Smooth muscle cell (in vitro differentiated cells): ENCODE results near the gene CTTNBP2NL. TPM values are rescaled to one million over a fixed set of nuclear protein-coding genes. Genes with fewer than 3 reads are reported as not detected.
A peak's percentile ranks its signal among the peaks of the same experiment; 100 is the strongest.

ENCODE experiments used
- DNase-seq: peaks from one replicate; lab custom pipeline; 2025; ENCODE audit not compliant: unreplicated experiment; lab: John Stamatoyannopoulos, UW
- H2AFZ ChIP-seq: fragments of 200-600 bp; sonication (generic); 2 replicates; pipeline ENCODE4 v1.6.0; 2016; ENCODE audit warnings: antibody characterized with exemption, low read depth, mild to moderate bottlenecking
- H3F3A ChIP-seq: fragments of 200-600 bp; sonication (generic); 2 replicates; pipeline ENCODE4 v1.6.0; 2017; ENCODE audit warnings: antibody characterized with exemption, low read depth
- H3K27ac ChIP-seq: fragments of 200-600 bp; sonication (generic); 2 replicates; pipeline ENCODE4 v1.5.1; 2016; ENCODE audit warnings: low read depth, mild to moderate bottlenecking
- H3K27me3 ChIP-seq: fragments of 200-600 bp; sonication (generic); 2 replicates; pipeline ENCODE4 v1.6.1; 2016; ENCODE audit warnings: low read depth, mild to moderate bottlenecking
- H3K36me3 ChIP-seq: fragments of 200-600 bp; sonication (generic); 2 replicates; pipeline ENCODE4 v1.5.1; 2016; ENCODE audit warnings: low read depth
- H3K4me1 ChIP-seq: fragments of 200-600 bp; sonication (generic); 2 replicates; pipeline ENCODE4 v1.5.1; 2016; ENCODE audit warnings: low read depth
- H3K4me2 ChIP-seq: fragments of 200-600 bp; sonication (generic); 2 replicates; pipeline ENCODE4 v1.6.0; 2016; ENCODE audit warnings: mild to moderate bottlenecking
- H3K4me3 ChIP-seq: fragments of 200-600 bp; sonication (generic); 2 replicates; pipeline ENCODE4 v1.5.1; 2016; ENCODE audit warnings: mild to moderate bottlenecking
- H3K79me2 ChIP-seq: fragments of 200-600 bp; sonication (generic); 2 replicates; pipeline ENCODE4 v1.6.0; 2016; ENCODE audit warnings: low read depth, mild to moderate bottlenecking
- H3K9ac ChIP-seq: fragments of 200-600 bp; sonication (generic); 2 replicates; pipeline ENCODE4 v1.6.0; 2016; ENCODE audit warnings: low read depth
- H3K9me3 ChIP-seq: fragments of 200-600 bp; sonication (generic); replicated peaks from 2 replicates; pipeline ENCODE4 v1.5.1; 2016; ENCODE audit warnings: low read depth
- H4K20me1 ChIP-seq: fragments of 200-600 bp; sonication (generic); 2 replicates; pipeline ENCODE4 v1.6.0; 2016; ENCODE audit warnings: low read depth
- WGBS: methylation state at CpG from one replicate; pipeline ENCODE4 v1.1.7; 2016; ENCODE audit warnings: low lambda C conversion rate; 5-methylcytosine and 5-hydroxymethylcytosine counted together
- polyA plus RNA-seq: library from polyadenylated mRNA; unstranded; fragments of >200 nt; fragmentation: Nextera tagmentation; extraction: Ambion mirVana; gene quantifications from 2 replicates; pipeline ENCODE4 v1.2.1, GENCODE V29; 2016
- total RNA-seq: library from RNA; depleted of rRNA; stranded (reverse); fragments of >200 nt; gene quantifications from 2 replicates; pipeline ENCODE4 v1.2.3, GENCODE V29; 2014
- TF ChIP-seq, protein P1 (sequence below): fragments of 200-600 bp; sonication (generic); IDR thresholded peaks from 2 replicates; pipeline ENCODE4 v1.5.1; 2017; ENCODE audit warnings: borderline replicate concordance, mild to moderate bottlenecking, antibody characterized with exemption; ENCODE audit not compliant: insufficient read depth, poor library complexity, severe bottlenecking

The CTTNBP2NL gene
- total and polyA plus RNA-seq, 2 experiments from 2014 or later: 10.4 to 19.7 TPM

DNA sequence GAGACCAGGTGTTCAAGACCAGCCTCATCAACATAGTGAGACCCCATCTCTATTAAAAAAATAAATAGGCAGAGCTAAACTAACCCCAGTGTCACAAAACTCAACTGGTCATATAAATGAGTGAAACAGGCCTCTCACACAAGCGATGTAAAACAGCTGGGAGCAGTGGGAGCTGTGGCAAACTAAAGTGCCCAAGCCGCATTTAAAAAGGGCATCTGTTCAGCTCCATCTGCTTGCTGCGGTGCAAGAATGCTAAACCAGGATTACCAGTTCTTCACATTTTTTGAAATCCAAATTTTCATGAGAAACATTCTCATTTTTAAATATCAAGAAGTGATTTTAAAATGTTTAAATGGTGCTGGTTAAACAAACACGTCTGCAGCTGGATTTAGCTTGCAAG is 62.7 kb downstream of the CTTNBP2NL start:
- no peak for DNase-seq
- Histone ChIP-seq H2AFZ (no peak overlapping the region), H4K20me1 (peaks cover 13% of the 10 kb centered on the region), H3K4me1 (peaks cover 6% of the 10 kb centered on the region), H3K4me3 (no peak overlapping the region), H3K79me2 (no peaks in the 10 kb centered on the region), H3K27ac (no peak overlapping the region), H3K4me2 (no peak overlapping the region), H3K36me3 (peaks cover 16% of the 10 kb centered on the region), H3F3A (peaks cover 18% of the 10 kb centered on the region), H3K27me3 (no peaks in the 10 kb centered on the region), H3K9ac (no peak overlapping the region), H3K9me3 (no peaks in the 10 kb centered on the region)
- TF ChIP-seq, protein P1, sequence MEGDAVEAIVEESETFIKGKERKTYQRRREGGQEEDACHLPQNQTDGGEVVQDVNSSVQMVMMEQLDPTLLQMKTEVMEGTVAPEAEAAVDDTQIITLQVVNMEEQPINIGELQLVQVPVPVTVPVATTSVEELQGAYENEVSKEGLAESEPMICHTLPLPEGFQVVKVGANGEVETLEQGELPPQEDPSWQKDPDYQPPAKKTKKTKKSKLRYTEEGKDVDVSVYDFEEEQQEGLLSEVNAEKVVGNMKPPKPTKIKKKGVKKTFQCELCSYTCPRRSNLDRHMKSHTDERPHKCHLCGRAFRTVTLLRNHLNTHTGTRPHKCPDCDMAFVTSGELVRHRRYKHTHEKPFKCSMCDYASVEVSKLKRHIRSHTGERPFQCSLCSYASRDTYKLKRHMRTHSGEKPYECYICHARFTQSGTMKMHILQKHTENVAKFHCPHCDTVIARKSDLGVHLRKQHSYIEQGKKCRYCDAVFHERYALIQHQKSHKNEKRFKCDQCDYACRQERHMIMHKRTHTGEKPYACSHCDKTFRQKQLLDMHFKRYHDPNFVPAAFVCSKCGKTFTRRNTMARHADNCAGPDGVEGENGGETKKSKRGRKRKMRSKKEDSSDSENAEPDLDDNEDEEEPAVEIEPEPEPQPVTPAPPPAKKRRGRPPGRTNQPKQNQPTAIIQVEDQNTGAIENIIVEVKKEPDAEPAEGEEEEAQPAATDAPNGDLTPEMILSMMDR: no peak
- 92% methylated on average over 4 of the region's 4 CpGs for WGBS

DNA sequence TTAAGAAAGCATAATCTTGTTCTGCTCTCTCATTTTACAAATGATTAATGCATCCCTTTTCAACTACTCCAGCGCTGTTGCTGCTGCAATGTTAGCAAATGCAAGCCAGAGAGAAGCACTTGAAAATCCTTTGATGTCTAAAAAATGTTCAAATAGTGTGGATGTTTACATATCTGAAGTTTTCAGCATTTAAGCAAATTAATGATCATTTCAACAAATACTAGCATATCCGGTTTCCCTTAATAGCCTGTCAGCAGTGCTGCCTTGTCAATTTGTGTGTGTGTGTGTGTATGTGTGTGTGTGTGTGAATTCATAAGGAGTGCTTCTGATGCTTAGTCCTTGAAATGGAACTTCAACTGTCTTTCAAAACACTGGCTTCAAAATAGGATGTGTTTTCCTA is 64.6 kb downstream of the CTTNBP2NL start:
- peak overlapping the region; percentile 53 for H3K27ac ChIP-seq
- no peak for DNase-seq
- TF ChIP-seq, protein P1: no peak

DNA sequence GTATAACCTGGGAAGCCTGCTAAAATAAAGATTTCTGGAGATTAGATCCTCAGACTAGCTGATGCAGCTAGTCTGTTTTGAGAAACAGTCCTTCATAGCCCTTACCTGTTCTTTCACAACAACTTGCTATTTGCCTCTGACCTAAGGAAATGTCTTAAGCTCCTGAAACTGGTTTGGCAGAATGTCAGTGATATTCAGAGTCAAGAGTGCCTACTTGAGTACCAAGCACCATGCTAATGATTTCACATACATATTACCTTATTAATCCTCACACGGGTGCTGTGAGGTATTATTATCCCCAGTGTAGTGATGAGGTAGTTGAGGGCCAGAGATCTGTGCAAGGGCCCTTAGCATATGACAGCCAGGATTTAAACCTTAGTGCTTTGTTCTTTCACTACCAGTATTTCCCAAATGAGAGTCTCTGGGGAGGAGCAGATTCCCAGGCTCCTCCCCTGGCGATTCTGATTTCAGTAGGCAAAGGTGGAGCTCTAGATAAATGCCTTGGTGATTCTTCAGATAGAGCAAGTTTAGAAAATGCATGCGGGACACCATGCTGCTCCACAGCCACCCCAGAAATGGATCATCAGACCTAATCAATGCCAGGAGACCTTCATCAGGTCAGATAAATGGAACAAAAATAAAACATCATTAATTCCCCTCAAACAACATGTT is 65.3 kb downstream of the CTTNBP2NL start:
- Histone ChIP-seq H3K27me3 (no peaks in the 10 kb centered on the region), H3K9ac (no peak overlapping the region), H2AFZ (no peak overlapping the region), H3K4me1 (peaks cover 11% of the 10 kb centered on the region), H3K9me3 (no peaks in the 10 kb centered on the region), H3K4me2 (peak overlapping the region; percentile 15), H4K20me1 (peaks cover 9% of the 10 kb centered on the region), H3K27ac (peak overlapping the region; percentile 53), H3K36me3 (peaks cover 14% of the 10 kb centered on the region), H3F3A (peaks cover 25% of the 10 kb centered on the region), H3K79me2 (no peaks in the 10 kb centered on the region), H3K4me3 (no peak overlapping the region)
- WGBS: 63% methylated on average over 3 of the region's 3 CpGs
- TF ChIP-seq, protein P1: no peak
- DNase-seq: no peak

More for the DNA sequence above, 64.6 kb downstream of the CTTNBP2NL start:
- whole genome bisulfite sequencing: 58% methylated on average over 2 of the region's 2 CpGs
- no peaks in the 10 kb centered on the region for H3K27me3 ChIP-seq
- no peak overlapping the region for H2AFZ ChIP-seq
- H4K20me1 ChIP-seq: peaks cover 9% of the 10 kb centered on the region
- no peaks in the 10 kb centered on the region for H3K79me2 ChIP-seq
- no peak overlapping the region for H3K9ac ChIP-seq
- no peaks in the 10 kb centered on the region for H3K9me3 ChIP-seq
- H3F3A ChIP-seq: peaks cover 22% of the 10 kb centered on the region
- peaks cover 6% of the 10 kb centered on the region for H3K4me1 ChIP-seq
- H3K36me3 ChIP-seq: peaks cover 16% of the 10 kb centered on the region
- no peak overlapping the region for H3K4me3 ChIP-seq
- H3K4me2 ChIP-seq: no peak overlapping the region

DNA sequence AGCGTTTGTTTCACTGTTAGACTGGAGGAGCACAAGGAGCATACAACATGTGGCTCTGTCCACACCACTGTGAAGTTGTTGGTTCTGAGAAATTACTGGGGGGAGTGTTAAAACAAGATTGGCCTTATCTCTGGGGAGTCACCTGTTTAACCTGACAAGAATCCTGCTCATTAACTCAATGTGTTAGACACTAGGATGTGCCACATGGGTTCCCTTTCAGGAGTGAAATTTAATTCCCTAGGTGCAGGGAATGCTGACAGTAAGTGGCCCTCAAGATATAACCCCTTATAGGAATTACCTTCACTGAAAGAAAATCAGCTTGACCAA is 66.9 kb downstream of the CTTNBP2NL start:
- Histone ChIP-seq H3K4me2 (no peak overlapping the region), H3K27ac (peak overlapping the region; percentile 53), H3K36me3 (peaks cover 2% of the 10 kb centered on the region), H3K79me2 (no peaks in the 10 kb centered on the region), H3F3A (peaks cover 25% of the 10 kb centered on the region), H3K27me3 (no peaks in the 10 kb centered on the region), H4K20me1 (peaks cover 9% of the 10 kb centered on the region), H3K4me1 (peaks cover 13% of the 10 kb centered on the region), H3K9ac (no peak overlapping the region), H3K4me3 (no peak overlapping the region), H2AFZ (no peak overlapping the region), H3K9me3 (no peaks in the 10 kb centered on the region)
- 91% methylated on average over 1 of the region's 1 CpG for WGBS
- no peak for DNase-seq
- TF ChIP-seq, protein P1: no peak
